Panc1 (cell line): ENCODE results near the gene SLC25A30.

Experiments used
- CTCF ChIP-seq: fragments of 450-650 bp; IDR thresholded peaks from 2 replicates; pipeline ENCODE4 v1.5.1; 2017; ENCODE audit warnings: mild to moderate bottlenecking
- POLR2AphosphoS5 ChIP-seq: IDR thresholded peaks from 2 replicates; pipeline ENCODE4 v1.6.1; 2012; ENCODE audit warnings: mild to moderate bottlenecking, low read depth, low read length, moderate library complexity
- SIN3A ChIP-seq: IDR thresholded peaks from 2 replicates; pipeline ENCODE4 v1.6.1; 2012; ENCODE audit warnings: low read depth, mild to moderate bottlenecking, low read length, moderate library complexity, borderline replicate concordance; ENCODE audit not compliant: insufficient read depth
- TF ChIP-seq, protein P1 (sequence below), 2 experiments: IDR thresholded peaks; 2 replicates each; pipeline ENCODE4 v1.6.1; 2011 to 2012; ENCODE audit warnings: low read depth in 2 of 2, control low read depth in 1 of 2, low read length in 1 of 2, mild to moderate bottlenecking in 1 of 2, moderate library complexity in 1 of 2; ENCODE audit not compliant: insufficient read depth in 1 of 2

GRCh38 chr13:45439008-45439407 lies 20.8 kb upstream of the SLC25A30 start:
- TF ChIP-seq CTCF = no peak
- no peak for TF ChIP-seq SIN3A
- no peak for TF ChIP-seq POLR2AphosphoS5
- TF ChIP-seq, protein P1, sequence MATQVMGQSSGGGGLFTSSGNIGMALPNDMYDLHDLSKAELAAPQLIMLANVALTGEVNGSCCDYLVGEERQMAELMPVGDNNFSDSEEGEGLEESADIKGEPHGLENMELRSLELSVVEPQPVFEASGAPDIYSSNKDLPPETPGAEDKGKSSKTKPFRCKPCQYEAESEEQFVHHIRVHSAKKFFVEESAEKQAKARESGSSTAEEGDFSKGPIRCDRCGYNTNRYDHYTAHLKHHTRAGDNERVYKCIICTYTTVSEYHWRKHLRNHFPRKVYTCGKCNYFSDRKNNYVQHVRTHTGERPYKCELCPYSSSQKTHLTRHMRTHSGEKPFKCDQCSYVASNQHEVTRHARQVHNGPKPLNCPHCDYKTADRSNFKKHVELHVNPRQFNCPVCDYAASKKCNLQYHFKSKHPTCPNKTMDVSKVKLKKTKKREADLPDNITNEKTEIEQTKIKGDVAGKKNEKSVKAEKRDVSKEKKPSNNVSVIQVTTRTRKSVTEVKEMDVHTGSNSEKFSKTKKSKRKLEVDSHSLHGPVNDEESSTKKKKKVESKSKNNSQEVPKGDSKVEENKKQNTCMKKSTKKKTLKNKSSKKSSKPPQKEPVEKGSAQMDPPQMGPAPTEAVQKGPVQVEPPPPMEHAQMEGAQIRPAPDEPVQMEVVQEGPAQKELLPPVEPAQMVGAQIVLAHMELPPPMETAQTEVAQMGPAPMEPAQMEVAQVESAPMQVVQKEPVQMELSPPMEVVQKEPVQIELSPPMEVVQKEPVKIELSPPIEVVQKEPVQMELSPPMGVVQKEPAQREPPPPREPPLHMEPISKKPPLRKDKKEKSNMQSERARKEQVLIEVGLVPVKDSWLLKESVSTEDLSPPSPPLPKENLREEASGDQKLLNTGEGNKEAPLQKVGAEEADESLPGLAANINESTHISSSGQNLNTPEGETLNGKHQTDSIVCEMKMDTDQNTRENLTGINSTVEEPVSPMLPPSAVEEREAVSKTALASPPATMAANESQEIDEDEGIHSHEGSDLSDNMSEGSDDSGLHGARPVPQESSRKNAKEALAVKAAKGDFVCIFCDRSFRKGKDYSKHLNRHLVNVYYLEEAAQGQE (IDR thresholded peaks at IDR 0.05; ENCODE audit: insufficient read depth in 1 of 2, low read depth in 2 of 2, low read length in 1 of 2) = no peak
